MCF 10A (cell line): ENCODE results near the gene LRMDA. TPM values are rescaled to one million over a fixed set of nuclear protein-coding genes. Genes with fewer than 3 reads are reported as not detected.

Source experiments
- BruUV-seq: library from RNA; stranded (reverse); fragments of 400-500 nt; replicated peaks from 2 replicates; lab custom pipeline; 2021; lab: Mats Ljungman, UMichigan
- CTCF ChIA-PET: fragments of 300-600 bp; sonication (Branson Sonifier 250); formaldehyde crosslinking; extraction: SDS; loops from one replicate; lab custom pipeline; 2021; ENCODE audit warnings: antibody characterized with exemption, inconsistent platforms; lab: Yijun Ruan, JAX
- POLR2A ChIA-PET: fragments of 300-600, 350-650 bp; sonication (Branson Sonifier 250); formaldehyde crosslinking; extraction: SDS; loops from one replicate; lab custom pipeline; 2020; ENCODE audit warnings: antibody characterized with exemption, inconsistent platforms; lab: Yijun Ruan, JAX
- DNase-seq: peaks from one replicate; pipeline ENCODE4 v3.0.0-alpha.2; 2018; ENCODE audit not compliant: unreplicated experiment
- H3K27ac Mint-ChIP-seq: one replicate; pipeline ENCODE4 v1.8.0; 2022; ENCODE audit warnings: mild to moderate bottlenecking, low read depth, mixed read lengths; ENCODE audit not compliant: unreplicated experiment
- H3K27me3 Mint-ChIP-seq: one replicate; pipeline ENCODE4 v1.8.0; 2022; ENCODE audit warnings: mixed read lengths; ENCODE audit not compliant: insufficient read depth, unreplicated experiment
- H3K36me3 Mint-ChIP-seq: one replicate; pipeline ENCODE4 v1.8.0; 2022; ENCODE audit warnings: mild to moderate bottlenecking, moderate library complexity, mixed read lengths; ENCODE audit not compliant: insufficient read depth, unreplicated experiment
- H3K4me1 Mint-ChIP-seq: one replicate; pipeline ENCODE4 v1.8.0; 2022; ENCODE audit warnings: mixed read lengths; ENCODE audit not compliant: insufficient read depth, unreplicated experiment
- H3K4me3 Mint-ChIP-seq: one replicate; pipeline ENCODE4 v1.8.0; 2022; ENCODE audit warnings: mild to moderate bottlenecking, moderate library complexity, mixed read lengths; ENCODE audit not compliant: unreplicated experiment
- H3K9me3 Mint-ChIP-seq: one replicate; pipeline ENCODE4 v1.8.0; 2022; ENCODE audit warnings: mixed read lengths; ENCODE audit not compliant: unreplicated experiment
- CTCF ChIP-seq: fragments of 200-600 bp; IDR thresholded peaks from one replicate; pipeline ENCODE4 v1.8.0; 2022; ENCODE audit warnings: antibody characterized with exemption, mild to moderate bottlenecking; ENCODE audit not compliant: unreplicated experiment
- intact Hi-C: fragments of 100-400 bp; cut with micrococcal nuclease; formaldehyde crosslinking; loops from 2 replicates; pipeline ENCODE4 v1.14.1; 2022
- total RNA-seq: library from RNA; stranded (reverse); gene quantifications from 2 replicates; pipeline ENCODE4 v1.2.3, GENCODE V29; 2022

The LRMDA gene
- total RNA-seq, 1 experiment from 2014 or later, result not detected

GRCh38 chr10:75753621-75754020, 322.2 kb downstream of the LRMDA start:
- Mint-ChIP-seq H3K27me3 (no peaks in the 10 kb centered on the region), H3K27ac (no peak overlapping the region), H3K4me1 (no peaks in the 10 kb centered on the region), H3K4me3 (no peak overlapping the region), H3K9me3 (no peaks in the 10 kb centered on the region), H3K36me3 (no peaks in the 10 kb centered on the region)
- TF ChIP-seq CTCF, result no peak
- DNase-seq, result no peak
- intact Hi-C loops, result no loop called here
- ChIA-PET POLR2A (interaction anchor here (0.7 kb wide), 1 partner anchor 448 kb away, joined by 3 read pairs; no protein-coding TSS in a partner anchor), CTCF (no interaction called here)
- no TSS peak for BruUV-seq

GRCh38 chr10:75754096-75754831, 322.8 kb downstream of the LRMDA start:
- H3K36me3 Mint-ChIP-seq, result no peaks in the 10 kb centered on the region
- H3K4me3 Mint-ChIP-seq, result no peak overlapping the region
- H3K27ac Mint-ChIP-seq, result no peak overlapping the region
- H3K27me3 Mint-ChIP-seq, result no peaks in the 10 kb centered on the region
- no peak for TF ChIP-seq CTCF
- H3K4me1 Mint-ChIP-seq, result no peaks in the 10 kb centered on the region
- no TSS peak for BruUV-seq
- no peak for DNase-seq
- intact Hi-C loops, result no loop called here
- no peaks in the 10 kb centered on the region for H3K9me3 Mint-ChIP-seq
- POLR2A ChIA-PET, result no interaction called here
- CTCF ChIA-PET, result no interaction called here

- TF ChIP-seq CTCF, result no peak
- Mint-ChIP-seq H3K36me3 (no peaks in the 10 kb centered on the region), H3K27me3 (no peaks in the 10 kb centered on the region), H3K4me1 (no peaks in the 10 kb centered on the region), H3K27ac (no peak overlapping the region), H3K9me3 (no peaks in the 10 kb centered on the region), H3K4me3 (no peak overlapping the region)
- no peak for DNase-seq
- BruUV-seq, result no TSS peak
- CTCF ChIA-PET, result no interaction called here
- intact Hi-C loops, result no loop called here
- POLR2A ChIA-PET, result no interaction called here
These were observed 324.1 kb downstream of the LRMDA start for GRCh38 chr10:75755528-75755927.

- no peak overlapping the region for H3K27ac Mint-ChIP-seq
- no peak for DNase-seq
- H3K27me3 Mint-ChIP-seq, result no peaks in the 10 kb centered on the region
- no peaks in the 10 kb centered on the region for H3K36me3 Mint-ChIP-seq
- POLR2A ChIA-PET, result no interaction called here
- no TSS peak for BruUV-seq
- no peak for TF ChIP-seq CTCF
- no peaks in the 10 kb centered on the region for H3K9me3 Mint-ChIP-seq
- CTCF ChIA-PET, result no interaction called here
- intact Hi-C loops, result no loop called here
- H3K4me1 Mint-ChIP-seq, result no peaks in the 10 kb centered on the region
- no peak overlapping the region for H3K4me3 Mint-ChIP-seq
These were observed 329.9 kb downstream of the LRMDA start for GRCh38 chr10:75761289-75761688.
